LNCaP clone FGC (cell line): ENCODE measurements around the gene SNX10.

Experiments
- DNase-seq: peaks from one replicate; pipeline ENCODE4 v3.0.0-alpha.2; 2011; ENCODE audit warnings: low read depth
- H3K4me3 ChIP-seq: 2 replicates; pipeline ENCODE4 v1.5.1; 2011; ENCODE audit warnings: mild to moderate bottlenecking, low read depth, low read length, control low read depth
- TF ChIP-seq, protein P1 (sequence below): IDR thresholded peaks from 2 replicates; pipeline ENCODE4 v1.5.1; 2012; ENCODE audit warnings: mild to moderate bottlenecking; ENCODE audit not compliant: control insufficient read depth, insufficient read depth; ENCODE audit errors: extremely low read depth

Gene SNX10

DNA sequence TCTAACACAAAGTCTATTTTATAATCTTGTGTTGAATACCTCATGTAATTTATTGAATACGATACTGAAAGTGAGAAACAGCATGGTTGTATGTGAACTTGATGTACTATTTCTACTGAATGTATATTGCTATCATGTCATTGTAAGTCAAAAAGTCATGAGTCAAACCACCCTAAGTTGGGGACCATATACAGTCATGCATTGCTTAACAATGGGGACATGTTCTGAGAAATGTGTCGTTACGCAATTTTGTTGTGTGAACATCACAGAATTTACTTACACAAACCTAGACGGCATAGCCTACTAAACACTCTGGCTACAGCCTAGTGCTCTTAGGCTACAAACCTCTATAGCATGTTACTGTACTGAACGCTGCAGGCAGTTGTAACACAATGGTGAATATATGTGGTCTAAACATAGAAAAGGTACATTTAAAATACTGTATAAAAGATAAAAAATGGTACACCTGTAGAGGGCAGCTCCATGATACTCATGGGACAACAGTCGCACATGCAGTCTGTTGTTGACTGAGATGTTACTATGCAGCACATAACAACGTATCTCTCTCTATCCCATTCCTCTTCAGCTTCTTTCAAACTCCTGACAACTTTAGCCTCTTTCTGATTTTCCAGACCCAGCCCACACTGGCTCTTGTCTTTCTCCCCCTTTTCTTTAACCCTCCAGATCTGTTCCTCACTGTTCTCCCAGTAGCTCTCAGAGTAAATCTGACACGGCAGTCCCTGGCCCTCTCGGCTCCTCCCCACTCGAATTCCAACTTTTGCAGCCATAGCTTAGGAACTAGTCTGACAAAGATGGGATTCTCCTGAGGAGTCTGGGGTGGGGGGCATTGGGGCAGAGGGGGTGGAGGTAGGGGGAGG is 90.1 kb downstream of the SNX10 start:
- TF ChIP-seq, protein P1, sequence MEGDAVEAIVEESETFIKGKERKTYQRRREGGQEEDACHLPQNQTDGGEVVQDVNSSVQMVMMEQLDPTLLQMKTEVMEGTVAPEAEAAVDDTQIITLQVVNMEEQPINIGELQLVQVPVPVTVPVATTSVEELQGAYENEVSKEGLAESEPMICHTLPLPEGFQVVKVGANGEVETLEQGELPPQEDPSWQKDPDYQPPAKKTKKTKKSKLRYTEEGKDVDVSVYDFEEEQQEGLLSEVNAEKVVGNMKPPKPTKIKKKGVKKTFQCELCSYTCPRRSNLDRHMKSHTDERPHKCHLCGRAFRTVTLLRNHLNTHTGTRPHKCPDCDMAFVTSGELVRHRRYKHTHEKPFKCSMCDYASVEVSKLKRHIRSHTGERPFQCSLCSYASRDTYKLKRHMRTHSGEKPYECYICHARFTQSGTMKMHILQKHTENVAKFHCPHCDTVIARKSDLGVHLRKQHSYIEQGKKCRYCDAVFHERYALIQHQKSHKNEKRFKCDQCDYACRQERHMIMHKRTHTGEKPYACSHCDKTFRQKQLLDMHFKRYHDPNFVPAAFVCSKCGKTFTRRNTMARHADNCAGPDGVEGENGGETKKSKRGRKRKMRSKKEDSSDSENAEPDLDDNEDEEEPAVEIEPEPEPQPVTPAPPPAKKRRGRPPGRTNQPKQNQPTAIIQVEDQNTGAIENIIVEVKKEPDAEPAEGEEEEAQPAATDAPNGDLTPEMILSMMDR, result no peak
- no peak for DNase-seq
- no peak overlapping the region for H3K4me3 ChIP-seq

DNA sequence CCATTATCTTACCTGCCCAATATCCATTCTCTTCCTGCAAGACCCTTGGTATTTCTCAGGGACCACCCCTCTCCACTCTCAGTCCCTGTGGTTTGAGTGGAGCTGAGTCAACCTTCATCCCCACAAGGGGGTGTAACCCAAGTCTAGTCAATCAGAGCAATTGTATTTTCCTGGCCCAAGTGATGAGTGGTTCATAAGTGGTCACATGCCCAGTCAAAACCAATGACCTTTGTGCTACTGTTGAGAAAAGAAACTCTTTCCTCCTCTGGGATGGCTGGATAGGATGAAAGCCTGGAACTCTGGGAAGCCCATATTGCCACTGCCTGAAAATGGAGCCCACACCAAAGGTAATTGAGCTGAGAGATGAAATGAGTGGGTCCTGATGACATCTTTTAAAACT is 93.6 kb downstream of the SNX10 start:
- H3K4me3 ChIP-seq, result no peak overlapping the region
- TF ChIP-seq, protein P1, result no peak
- DNase-seq, result no peak

GRCh38 chr7:26387731-26388130 is 96.1 kb downstream of the SNX10 start:
- TF ChIP-seq, protein P1, result no peak
- H3K4me3 ChIP-seq, result no peak overlapping the region
- DNase-seq, result no peak

GRCh38 chr7:26388256-26388655 is 96.6 kb downstream of the SNX10 start:
- TF ChIP-seq, protein P1, result no peak
- no peak for DNase-seq
- H3K4me3 ChIP-seq, result no peak overlapping the region

DNA sequence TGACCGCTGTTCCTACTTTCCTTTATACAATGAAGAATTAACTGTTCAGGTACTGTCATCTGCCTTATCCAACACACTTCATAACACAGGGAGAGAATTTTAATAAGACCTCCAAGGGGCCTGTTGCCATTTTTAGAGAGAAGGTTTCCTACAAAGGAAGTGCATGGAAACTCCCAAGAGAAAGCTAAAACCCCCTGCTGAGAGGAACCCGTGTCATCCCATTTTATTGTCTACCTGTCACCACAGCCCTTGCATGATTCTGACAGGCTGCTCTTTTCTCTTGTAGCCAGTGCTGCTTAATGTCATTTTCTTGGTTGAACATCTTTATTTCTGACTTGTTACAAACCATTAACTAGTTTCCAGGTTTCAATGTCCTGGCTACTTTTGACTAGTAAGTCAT is 98.4 kb downstream of the SNX10 start:
- TF ChIP-seq, protein P1, result no peak
- no peak overlapping the region for H3K4me3 ChIP-seq
- DNase-seq, result no peak

DNA sequence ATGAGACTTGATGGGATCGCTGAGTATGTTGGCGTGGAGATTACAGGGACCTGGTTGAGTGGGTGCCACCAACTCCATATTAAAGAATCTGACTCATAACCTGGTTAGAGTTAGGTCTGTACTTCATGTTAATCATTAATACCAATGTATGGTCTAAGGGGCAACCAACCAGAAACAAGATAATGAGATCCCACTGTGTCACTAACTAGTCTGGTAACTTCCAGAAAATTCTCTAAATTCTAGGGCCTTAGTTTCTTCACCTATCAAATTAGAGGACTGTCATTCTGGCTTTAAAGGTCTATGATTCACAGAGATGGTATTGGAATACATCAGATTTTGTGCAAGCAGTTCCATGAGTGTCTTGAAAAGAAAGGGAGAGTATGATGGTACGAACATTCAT is 102.2 kb downstream of the SNX10 start:
- no peak overlapping the region for H3K4me3 ChIP-seq
- TF ChIP-seq, protein P1, result no peak
- DNase-seq, result no peak

- H3K4me3 ChIP-seq, result no peak overlapping the region
- TF ChIP-seq, protein P1, result no peak
These were observed 105.7 kb downstream of the SNX10 start for GRCh38 chr7:26397332-26397731.

More at GRCh38 chr7:26397332-26397731, 105.7 kb downstream of the SNX10 start:
- no peak for DNase-seq
